CD4-positive, CD25-positive, alpha-beta regulatory T cell (primary cell): ENCODE measurements around the gene LRRC61. TPM values are rescaled to one million over a fixed set of nuclear protein-coding genes. Genes with fewer than 3 reads are reported as not detected.
"Not testable (repeated sequence)": the region's sequence is repeated elsewhere in the genome, so short reads cannot be mapped to it uniquely, and the experiment has no call there.

Experiments used
- ATAC-seq, 2 donors: fragments of 150-1000 bp; cut with Tn5 transposase; one replicate each; pipeline ENCODE4 v1.10.0; 2021; ENCODE audit warnings: low read depth in 2 of 2, moderate number of reproducible peaks in 2 of 2, moderate library complexity in 1 of 2
- DNase-seq, 3 donors: peaks; one replicate each; pipeline versions ENCODE4 v3.0.0 to v3.0.0-alpha.2; 2012 to 2022; ENCODE audit warnings: mixed read lengths in 1 of 3
- H3K27ac ChIP-seq: one replicate; pipeline ENCODE4 v1.7.0; 2013; ENCODE audit warnings: mild to moderate bottlenecking, low read length; ENCODE audit not compliant: insufficient read depth, poor library complexity, severe bottlenecking
- H3K27me3 ChIP-seq: one replicate; pipeline ENCODE4 v1.7.0; 2013; ENCODE audit warnings: low read length; ENCODE audit not compliant: control insufficient read depth, insufficient read depth
- H3K36me3 ChIP-seq: one replicate; pipeline ENCODE4 v1.7.0; 2013; ENCODE audit warnings: mild to moderate bottlenecking, low read length, moderate library complexity; ENCODE audit not compliant: control insufficient read depth, insufficient read depth
- H3K4me1 ChIP-seq: 2 replicates; pipeline ENCODE4 v1.7.0; 2013; ENCODE audit warnings: mild to moderate bottlenecking, low read length; ENCODE audit not compliant: insufficient read depth, control insufficient read depth, poor library complexity, severe bottlenecking
- H3K4me3 ChIP-seq: one replicate; pipeline ENCODE4 v1.7.0; 2013; ENCODE audit warnings: low read depth, mild to moderate bottlenecking, low read length, moderate library complexity
- H3K9me3 ChIP-seq, 2 experiments: 1 replicate in 1 of 2; 2 replicates in 1 of 2; pipeline ENCODE4 v1.7.0; 2013; ENCODE audit warnings: low read length in 2 of 2, mild to moderate bottlenecking in 1 of 2, moderate library complexity in 1 of 2; ENCODE audit not compliant: control insufficient read depth in 2 of 2
- H3K27ac Mint-ChIP-seq, 3 donors: one replicate each; pipeline ENCODE4 v1.8.0; 2020 to 2022; ENCODE audit warnings: mild to moderate bottlenecking in 3 of 3, mixed read lengths in 3 of 3, moderate library complexity in 2 of 3
- H3K27me3 Mint-ChIP-seq: one replicate; pipeline ENCODE4 v1.8.0; 2022; ENCODE audit warnings: mild to moderate bottlenecking, mixed read lengths
- H3K36me3 Mint-ChIP-seq: one replicate; pipeline ENCODE4 v1.8.0; 2020; ENCODE audit warnings: mixed read lengths
- H3K4me1 Mint-ChIP-seq, 4 donors: one replicate each; pipeline ENCODE4 v1.8.0; 2020 to 2022; ENCODE audit warnings: mixed read lengths in 4 of 4, mild to moderate bottlenecking in 1 of 4
- H3K4me3 Mint-ChIP-seq, 4 donors: one replicate each; pipeline ENCODE4 v1.8.0; 2020 to 2022; ENCODE audit warnings: mild to moderate bottlenecking in 4 of 4, mixed read lengths in 4 of 4, moderate library complexity in 3 of 4
- H3K9me3 Mint-ChIP-seq, 7 donors: one replicate each; pipeline ENCODE4 v1.8.0; 2020 to 2022; ENCODE audit warnings: mixed read lengths in 7 of 7, mild to moderate bottlenecking in 3 of 7, moderate library complexity in 2 of 7
- polyA plus RNA-seq, 4 donors: library from polyadenylated mRNA; unstranded; fragments of 300-500 nt; fragmentation: Illumina TruSeq; gene quantifications; one replicate each; pipeline ENCODE4 v1.2.3, GENCODE V29; 2021
- total RNA-seq: library from RNA; stranded (reverse); gene quantifications from one replicate; pipeline ENCODE4 v1.2.3, GENCODE V29; 2022

The LRRC61 gene
- 10.7 TPM for total RNA-seq
- polyA plus RNA-seq = 10 to 100 TPM; 21.9 to 33.1 (median 25.6) TPM

GRCh38 chr7:150322833-150323681 is at the start of gene LRRC61, which contains the start of gene ACTR3C:
TSS of gene LRRC61 (plus strand) at chr7:150323355. CDS start at chr7:150336862, 13,507 bp downstream.
TSS of gene ACTR3C (minus strand) at chr7:150323545. CDS start at chr7:150295296, 28,249 bp downstream.
- Histone ChIP-seq H3K4me3 (peak within 1 kb of the TSS; percentile 92), H3K36me3 (peaks cover 16% of the 10 kb centered on the region), H3K27me3 (no peaks in the 10 kb centered on the region), H3K27ac (peak within 1 kb of the TSS; percentile 80), H3K4me1 (peaks cover 29% of the 10 kb centered on the region), H3K9me3 (no peaks in the 10 kb centered on the region)
- Mint-ChIP-seq H3K36me3 (peaks cover 35% of the 10 kb centered on the region), H3K9me3 (peaks cover 0 to 2% (median 0%) of the 10 kb centered on the region in 7 donors), H3K4me1 (peaks cover 9 to 54% (median 38%) of the 10 kb centered on the region in 4 donors), H3K27me3 (no peaks in the 10 kb centered on the region), H3K27ac (peak within 1 kb of the TSS; percentile 96 to 99 (median 99)), H3K4me3 (peak within 1 kb of the TSS; percentile 96 to 99 (median 98))
- ATAC-seq (peak; percentile 46 to 60), DNase-seq (peak; percentile 40 to 82 (median 58))

GRCh38 chr7:150276132-150276695 is 46.9 kb upstream of the LRRC61 start:
- not testable (repeated sequence) for H3K4me3 ChIP-seq, H3K27me3 ChIP-seq, H3K36me3 Mint-ChIP-seq, H3K27ac ChIP-seq, H3K36me3 ChIP-seq, H3K27ac Mint-ChIP-seq, H3K4me1 ChIP-seq, H3K27me3 Mint-ChIP-seq, H3K4me3 Mint-ChIP-seq, H3K4me1 Mint-ChIP-seq, H3K9me3 Mint-ChIP-seq, H3K9me3 ChIP-seq
- DNase-seq (peak; percentile 9 to 51 (median 43)), ATAC-seq (peak in 1 of 2 donors; percentile 68)

GRCh38 chr7:150278383-150278782 is 44.8 kb upstream of the LRRC61 start:
- not testable (repeated sequence) for H3K36me3 ChIP-seq, H3K4me3 Mint-ChIP-seq, H3K27me3 ChIP-seq, DNase-seq, ATAC-seq, H3K4me3 ChIP-seq, H3K4me1 ChIP-seq, H3K9me3 ChIP-seq, H3K27ac ChIP-seq, H3K36me3 Mint-ChIP-seq, H3K9me3 Mint-ChIP-seq, H3K27ac Mint-ChIP-seq, H3K27me3 Mint-ChIP-seq, H3K4me1 Mint-ChIP-seq

GRCh38 chr7:150281681-150282403 is 41.3 kb upstream of the LRRC61 start:
- H3K4me1 Mint-ChIP-seq, DNase-seq, H3K27ac Mint-ChIP-seq, H3K27me3 Mint-ChIP-seq, H3K4me3 Mint-ChIP-seq, H3K4me3 ChIP-seq, H3K36me3 ChIP-seq, H3K27ac ChIP-seq, ATAC-seq, H3K9me3 ChIP-seq, H3K9me3 Mint-ChIP-seq, H3K27me3 ChIP-seq, H3K4me1 ChIP-seq, H3K36me3 Mint-ChIP-seq: not testable (repeated sequence)

GRCh38 chr7:150283111-150283510 is 40.0 kb upstream of the LRRC61 start:
- not testable (repeated sequence) for H3K36me3 Mint-ChIP-seq, H3K4me3 Mint-ChIP-seq, H3K4me1 Mint-ChIP-seq, H3K4me1 ChIP-seq, H3K9me3 Mint-ChIP-seq, H3K27me3 Mint-ChIP-seq, H3K9me3 ChIP-seq, DNase-seq, ATAC-seq, H3K27ac Mint-ChIP-seq, H3K36me3 ChIP-seq, H3K27me3 ChIP-seq, H3K4me3 ChIP-seq, H3K27ac ChIP-seq

GRCh38 chr7:150283608-150284007 is 39.5 kb upstream of the LRRC61 start:
- not testable (repeated sequence) for H3K4me3 ChIP-seq, H3K4me1 ChIP-seq, H3K27me3 Mint-ChIP-seq, H3K27ac Mint-ChIP-seq, H3K27ac ChIP-seq, H3K36me3 Mint-ChIP-seq, H3K9me3 ChIP-seq, H3K4me3 Mint-ChIP-seq, H3K9me3 Mint-ChIP-seq, H3K4me1 Mint-ChIP-seq, DNase-seq, H3K27me3 ChIP-seq, H3K36me3 ChIP-seq, ATAC-seq

GRCh38 chr7:150285849-150286754 is 37.1 kb upstream of the LRRC61 start:
- not testable (repeated sequence) for H3K27ac ChIP-seq, H3K9me3 Mint-ChIP-seq, H3K9me3 ChIP-seq, H3K4me3 Mint-ChIP-seq, H3K36me3 ChIP-seq, H3K27me3 ChIP-seq, H3K4me3 ChIP-seq, H3K27me3 Mint-ChIP-seq, H3K4me1 Mint-ChIP-seq, H3K4me1 ChIP-seq, H3K36me3 Mint-ChIP-seq
- ATAC-seq (peak; percentile 42 to 57), DNase-seq (peak in 2 of 3 donors; percentile 22 to 49)
- H3K27ac Mint-ChIP-seq = peak overlapping the region in 1 of 3 donors; percentile 42
